ENCODE results near the gene KDM6A. TPM values are rescaled to one million over a fixed set of nuclear protein-coding genes. Genes with fewer than 3 reads are reported as not detected.

The KDM6A gene
- total and polyA plus RNA-seq, 2 experiments from 2014 or later = 52.6 to 80.7 TPM

GRCh38 chrX:44951572-44952067 lies 78.6 kb downstream of the KDM6A start:
- H3K27ac ChIP-seq = peak overlapping the region; percentile 100
- peak in 1 of 2 donors; percentile 21 for DNase-seq (ENCODE audit: low read depth in 1 of 2, low spot score in 1 of 2)
- TF ChIP-seq, protein P1, sequence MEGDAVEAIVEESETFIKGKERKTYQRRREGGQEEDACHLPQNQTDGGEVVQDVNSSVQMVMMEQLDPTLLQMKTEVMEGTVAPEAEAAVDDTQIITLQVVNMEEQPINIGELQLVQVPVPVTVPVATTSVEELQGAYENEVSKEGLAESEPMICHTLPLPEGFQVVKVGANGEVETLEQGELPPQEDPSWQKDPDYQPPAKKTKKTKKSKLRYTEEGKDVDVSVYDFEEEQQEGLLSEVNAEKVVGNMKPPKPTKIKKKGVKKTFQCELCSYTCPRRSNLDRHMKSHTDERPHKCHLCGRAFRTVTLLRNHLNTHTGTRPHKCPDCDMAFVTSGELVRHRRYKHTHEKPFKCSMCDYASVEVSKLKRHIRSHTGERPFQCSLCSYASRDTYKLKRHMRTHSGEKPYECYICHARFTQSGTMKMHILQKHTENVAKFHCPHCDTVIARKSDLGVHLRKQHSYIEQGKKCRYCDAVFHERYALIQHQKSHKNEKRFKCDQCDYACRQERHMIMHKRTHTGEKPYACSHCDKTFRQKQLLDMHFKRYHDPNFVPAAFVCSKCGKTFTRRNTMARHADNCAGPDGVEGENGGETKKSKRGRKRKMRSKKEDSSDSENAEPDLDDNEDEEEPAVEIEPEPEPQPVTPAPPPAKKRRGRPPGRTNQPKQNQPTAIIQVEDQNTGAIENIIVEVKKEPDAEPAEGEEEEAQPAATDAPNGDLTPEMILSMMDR (IDR thresholded peaks at IDR 0.05; ENCODE audit: low read depth, low read length) = no peak
- peak overlapping the region; percentile 51 for H3K4me3 ChIP-seq
- no peaks in the 10 kb centered on the region for H3K27me3 ChIP-seq
- peaks cover 12% of the 10 kb centered on the region for H3K4me1 ChIP-seq (ENCODE audit: low read depth)
- H3K9me3 ChIP-seq (ENCODE audit: low read depth) = no peaks in the 10 kb centered on the region
- H3K36me3 ChIP-seq = no peaks in the 10 kb centered on the region

DNA sequence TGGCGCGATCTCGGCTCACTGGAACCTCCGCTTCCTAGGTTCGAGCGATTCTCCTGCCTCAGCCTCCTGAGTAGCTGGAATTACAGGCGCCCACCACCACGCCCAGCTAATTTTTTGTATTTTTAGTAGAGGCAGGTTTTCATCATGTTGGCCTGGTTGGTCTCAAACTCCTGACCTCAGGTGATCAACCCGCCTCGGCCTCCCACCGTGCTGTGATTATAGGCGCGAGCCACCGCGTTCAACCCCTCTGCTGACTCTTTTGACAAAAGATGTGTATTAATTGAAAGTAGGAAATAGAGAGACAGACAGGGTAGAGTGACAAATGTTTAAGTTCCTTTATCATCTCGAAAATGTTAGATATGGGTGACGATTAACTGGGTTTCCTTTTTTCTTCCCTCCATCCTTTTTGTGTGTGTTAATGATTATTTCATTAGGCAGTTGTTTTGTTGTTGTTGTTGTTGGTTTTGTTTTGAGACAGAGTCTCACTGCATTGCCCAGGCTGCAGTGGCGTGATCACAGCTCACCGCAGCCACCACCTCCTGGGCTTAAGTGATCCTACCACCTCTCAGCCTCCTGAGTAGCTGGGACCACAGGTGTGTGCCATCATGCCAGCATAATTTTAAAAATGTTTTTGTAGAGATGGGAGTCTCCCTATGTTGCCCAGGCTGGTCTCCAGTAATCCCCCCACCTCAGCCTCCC lies 79.5 kb downstream of the KDM6A start:
- Histone ChIP-seq H3K4me1 (ENCODE audit: low read depth) (peaks cover 12% of the 10 kb centered on the region), H3K9me3 (ENCODE audit: low read depth) (no peaks in the 10 kb centered on the region), H3K27ac (peak overlapping the region; percentile 100), H3K36me3 (no peaks in the 10 kb centered on the region), H3K4me3 (peak overlapping the region; percentile 51), H3K27me3 (no peaks in the 10 kb centered on the region)
- no peak for DNase-seq (ENCODE audit: low read depth in 1 of 2, low spot score in 1 of 2)
- TF ChIP-seq, protein P1 (IDR thresholded peaks at IDR 0.05; ENCODE audit: low read depth, low read length) = no peak

DNA sequence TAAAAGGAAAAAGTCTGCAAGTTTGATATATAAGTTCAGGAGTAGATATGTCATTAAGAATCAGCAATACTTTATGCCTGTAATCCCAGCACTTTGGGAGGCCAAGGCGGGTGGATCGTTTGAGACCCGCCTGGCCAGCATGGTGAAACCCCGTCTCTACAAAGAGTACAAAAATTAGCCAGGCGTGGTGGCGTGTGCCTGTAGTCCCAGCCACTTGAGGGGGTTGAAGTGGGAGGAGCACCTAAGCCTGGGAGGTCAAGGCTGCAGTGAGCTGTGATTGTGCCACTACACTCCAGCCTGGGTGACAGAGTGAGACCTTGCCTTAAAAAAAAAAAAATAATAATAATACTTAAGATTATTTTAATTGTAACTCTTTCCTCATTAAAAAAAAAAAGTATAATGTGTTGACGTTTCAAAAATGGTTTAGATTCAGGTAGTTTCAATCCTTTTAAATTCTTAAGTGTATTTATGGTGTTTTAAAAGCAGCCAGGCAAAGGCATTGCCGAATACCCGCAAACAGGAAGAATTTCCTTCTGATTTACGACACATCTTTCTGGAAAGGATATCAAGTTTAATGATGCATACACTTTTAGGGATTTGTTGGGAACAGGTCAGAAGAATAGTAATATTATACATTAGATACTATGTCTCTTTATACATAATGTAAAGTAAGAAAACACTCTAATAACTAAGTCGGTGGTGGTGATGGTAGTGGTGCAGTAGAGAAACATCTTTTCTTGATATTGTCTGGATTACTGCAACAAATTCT lies 80.9 kb downstream of the KDM6A start:
- H3K27me3 ChIP-seq = no peaks in the 10 kb centered on the region
- TF ChIP-seq, protein P1 (IDR thresholded peaks at IDR 0.05; ENCODE audit: low read depth, low read length) = no peak
- DNase-seq (ENCODE audit: low read depth in 1 of 2, low spot score in 1 of 2) = peak in 1 of 2 donors; percentile 55
- H3K4me1 ChIP-seq (ENCODE audit: low read depth) = peaks cover 2% of the 10 kb centered on the region
- peak overlapping the region; percentile 100 for H3K27ac ChIP-seq
- H3K4me3 ChIP-seq = peak overlapping the region; percentile 51
- no peaks in the 10 kb centered on the region for H3K36me3 ChIP-seq
- H3K9me3 ChIP-seq (ENCODE audit: low read depth) = no peaks in the 10 kb centered on the region

- no peak for DNase-seq (ENCODE audit: low read depth in 1 of 2, low spot score in 1 of 2)
- TF ChIP-seq, protein P1 (IDR thresholded peaks at IDR 0.05; ENCODE audit: low read depth, low read length) = no peak
- Histone ChIP-seq H3K27me3 (no peaks in the 10 kb centered on the region), H3K27ac (peak overlapping the region; percentile 79), H3K9me3 (ENCODE audit: low read depth) (no peaks in the 10 kb centered on the region), H3K36me3 (no peaks in the 10 kb centered on the region), H3K4me3 (peak overlapping the region; percentile 51), H3K4me1 (ENCODE audit: low read depth) (no peaks in the 10 kb centered on the region)
These were observed 81.6 kb downstream of the KDM6A start for GRCh38 chrX:44954562-44954961.

DNA sequence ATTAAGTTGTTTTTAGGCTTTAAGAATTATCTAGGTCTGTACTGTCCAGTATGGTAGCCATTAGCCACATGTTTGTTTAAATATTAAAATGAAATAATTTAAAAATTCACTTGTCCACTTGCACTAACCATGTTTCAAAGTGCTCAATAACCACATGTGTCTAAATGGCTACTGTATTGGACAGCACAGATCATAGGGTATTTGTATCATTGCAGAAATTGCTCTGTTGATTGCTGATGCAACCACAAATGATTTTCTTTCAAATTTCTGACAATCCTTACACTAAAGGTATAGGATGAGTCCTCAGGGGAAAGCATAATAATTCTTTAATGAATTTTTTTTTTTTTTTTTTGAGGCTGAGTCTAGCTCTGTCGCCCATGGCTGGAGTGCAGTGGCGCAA lies 84.9 kb downstream of the KDM6A start:
- Histone ChIP-seq H3K9me3 (ENCODE audit: low read depth) (no peaks in the 10 kb centered on the region), H3K27ac (peak overlapping the region; percentile 69), H3K4me1 (ENCODE audit: low read depth) (peaks cover 19% of the 10 kb centered on the region), H3K4me3 (no peak overlapping the region), H3K27me3 (no peaks in the 10 kb centered on the region), H3K36me3 (peaks cover 5% of the 10 kb centered on the region)
- TF ChIP-seq, protein P1 (IDR thresholded peaks at IDR 0.05; ENCODE audit: low read depth, low read length) = no peak
- DNase-seq (ENCODE audit: low read depth in 1 of 2, low spot score in 1 of 2) = no peak

Measured in cardiac muscle cell (in vitro differentiated cells and primary cell).